SH-SY5Y (cell line): ENCODE measurements around the gene CYB5R2.

Experiments
- GATA2 ChIP-seq: IDR thresholded peaks from 2 replicates; pipeline ENCODE4 v1.6.1; 2011; ENCODE audit warnings: mild to moderate bottlenecking, low read depth, low read length
- GATA3 ChIP-seq: IDR thresholded peaks from 2 replicates; pipeline ENCODE4 v1.6.1; 2011; ENCODE audit warnings: low read depth, mild to moderate bottlenecking, low read length, moderate library complexity

GRCh38 chr11:7656704-7657103, 16.6 kb downstream of the CYB5R2 start:
- TF ChIP-seq GATA2 (no peak), GATA3 (no peak)
